Neural progenitor cell (in vitro differentiated cells): ENCODE data around the gene PWP2.

Experiments used
- EZH2 ChIP-seq: fragments of 200-600 bp; sonication (generic); IDR thresholded peaks from 2 replicates; pipeline ENCODE4 v1.6.1; 2017; ENCODE audit warnings: antibody characterized with exemption, mild to moderate bottlenecking, moderate library complexity
- TF ChIP-seq, protein P1 (sequence below): fragments of 200-600 bp; sonication (generic); IDR thresholded peaks from 2 replicates; pipeline ENCODE4 v1.5.1; 2017; ENCODE audit warnings: antibody characterized with exemption, mild to moderate bottlenecking

GRCh38 chr21:44087426-44088400 lies 19.5 kb upstream of the PWP2 start:
- TF ChIP-seq, protein P1, sequence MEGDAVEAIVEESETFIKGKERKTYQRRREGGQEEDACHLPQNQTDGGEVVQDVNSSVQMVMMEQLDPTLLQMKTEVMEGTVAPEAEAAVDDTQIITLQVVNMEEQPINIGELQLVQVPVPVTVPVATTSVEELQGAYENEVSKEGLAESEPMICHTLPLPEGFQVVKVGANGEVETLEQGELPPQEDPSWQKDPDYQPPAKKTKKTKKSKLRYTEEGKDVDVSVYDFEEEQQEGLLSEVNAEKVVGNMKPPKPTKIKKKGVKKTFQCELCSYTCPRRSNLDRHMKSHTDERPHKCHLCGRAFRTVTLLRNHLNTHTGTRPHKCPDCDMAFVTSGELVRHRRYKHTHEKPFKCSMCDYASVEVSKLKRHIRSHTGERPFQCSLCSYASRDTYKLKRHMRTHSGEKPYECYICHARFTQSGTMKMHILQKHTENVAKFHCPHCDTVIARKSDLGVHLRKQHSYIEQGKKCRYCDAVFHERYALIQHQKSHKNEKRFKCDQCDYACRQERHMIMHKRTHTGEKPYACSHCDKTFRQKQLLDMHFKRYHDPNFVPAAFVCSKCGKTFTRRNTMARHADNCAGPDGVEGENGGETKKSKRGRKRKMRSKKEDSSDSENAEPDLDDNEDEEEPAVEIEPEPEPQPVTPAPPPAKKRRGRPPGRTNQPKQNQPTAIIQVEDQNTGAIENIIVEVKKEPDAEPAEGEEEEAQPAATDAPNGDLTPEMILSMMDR: no peak
- no peak for TF ChIP-seq EZH2
